Measurements from ENCODE around the gene PAX8.

DNA sequence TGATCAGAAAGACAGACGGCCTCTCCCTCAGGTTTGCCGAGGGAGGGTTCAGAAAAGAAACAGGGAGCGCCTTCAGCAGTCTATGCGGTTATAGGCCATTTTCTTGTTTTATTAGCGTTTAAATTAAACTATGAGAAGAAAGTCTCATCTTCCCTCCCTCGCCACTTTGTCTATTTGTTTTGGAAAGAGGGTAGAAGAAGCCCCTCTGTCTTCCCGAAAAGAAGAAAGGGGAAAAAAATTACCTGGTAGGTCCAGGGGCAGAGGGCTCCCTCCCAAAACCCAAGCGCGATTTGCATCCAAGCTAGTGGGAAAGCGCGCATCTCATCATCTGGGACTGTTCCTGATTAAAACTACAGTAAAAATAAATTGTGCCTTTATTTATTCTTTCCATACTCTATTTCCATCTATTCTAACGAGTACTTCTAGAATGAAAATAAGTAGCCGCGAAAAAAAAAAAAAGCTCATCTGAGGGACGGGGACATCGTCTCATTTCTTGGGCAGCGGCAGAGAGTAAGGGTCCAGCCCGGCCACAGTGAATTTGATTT lies 2.4 kb downstream of the PAX8 start:
- TF ChIP-seq CTCF (IDR thresholded peaks at IDR 0.05) (no peak), POLR2A (IDR thresholded peaks at IDR 0.05) (no peak)

All from heart left ventricle (tissue), 13 donors.